ENCODE results near the gene RNPEPL1. TPM values are rescaled to one million over a fixed set of nuclear protein-coding genes. Genes with fewer than 3 reads are reported as not detected.

Gene RNPEPL1
- total RNA-seq, 1 experiment from 2014 or later, result 88.2 TPM

GRCh38 chr2:240523451-240524281 lies 44.6 kb upstream of the RNPEPL1 start:
- ATAC-seq, result no peak
- Histone ChIP-seq H3K36me3 (ENCODE audit: control insufficient read depth, insufficient read depth, low read length) (no peaks in the 10 kb centered on the region), H3K27me3 (ENCODE audit: control insufficient read depth, insufficient read depth, low read length) (no peaks in the 10 kb centered on the region), H3K4me1 (ENCODE audit: control insufficient read depth, insufficient read depth, low read length) (no peaks in the 10 kb centered on the region), H3K9me3 (ENCODE audit: control insufficient read depth, insufficient read depth, low read depth, low read length) (peaks cover 20% of the 10 kb centered on the region; the same call in 1 of the 2 replicates), H3K27ac (ENCODE audit: low read length) (no peak overlapping the region), H3K4me3 (ENCODE audit: low read depth in 2 of 2, low read length in 2 of 2) (no peak overlapping the region)
- POLR2A ChIA-PET, result no interaction called here
- no peak for DNase-seq (ENCODE audit: low read depth, low spot score)
- BruUV-seq (replicated peaks), result no TSS peak
- CTCF ChIA-PET, result no interaction called here
- in situ Hi-C loops (cut with HindIII; ENCODE audit: low pct_unique_long_range_greater_than_20kb, low sequenced_read_pairs) (no loop called here), intact Hi-C loops (cut with micrococcal nuclease; ENCODE audit: unreplicated experiment) (no loop called here)
- TF ChIP-seq POLR2AphosphoS5 (IDR thresholded peaks at IDR 0.05; ENCODE audit: low read depth, low read length) (no peak), SIN3A (IDR thresholded peaks at IDR 0.05; ENCODE audit: borderline replicate concordance, insufficient read depth, low read depth, low read length) (no peak), TCF7L2 (IDR thresholded peaks at IDR 0.05; ENCODE audit: low read depth, low read length) (no peak)
- TF ChIP-seq, protein P1, sequence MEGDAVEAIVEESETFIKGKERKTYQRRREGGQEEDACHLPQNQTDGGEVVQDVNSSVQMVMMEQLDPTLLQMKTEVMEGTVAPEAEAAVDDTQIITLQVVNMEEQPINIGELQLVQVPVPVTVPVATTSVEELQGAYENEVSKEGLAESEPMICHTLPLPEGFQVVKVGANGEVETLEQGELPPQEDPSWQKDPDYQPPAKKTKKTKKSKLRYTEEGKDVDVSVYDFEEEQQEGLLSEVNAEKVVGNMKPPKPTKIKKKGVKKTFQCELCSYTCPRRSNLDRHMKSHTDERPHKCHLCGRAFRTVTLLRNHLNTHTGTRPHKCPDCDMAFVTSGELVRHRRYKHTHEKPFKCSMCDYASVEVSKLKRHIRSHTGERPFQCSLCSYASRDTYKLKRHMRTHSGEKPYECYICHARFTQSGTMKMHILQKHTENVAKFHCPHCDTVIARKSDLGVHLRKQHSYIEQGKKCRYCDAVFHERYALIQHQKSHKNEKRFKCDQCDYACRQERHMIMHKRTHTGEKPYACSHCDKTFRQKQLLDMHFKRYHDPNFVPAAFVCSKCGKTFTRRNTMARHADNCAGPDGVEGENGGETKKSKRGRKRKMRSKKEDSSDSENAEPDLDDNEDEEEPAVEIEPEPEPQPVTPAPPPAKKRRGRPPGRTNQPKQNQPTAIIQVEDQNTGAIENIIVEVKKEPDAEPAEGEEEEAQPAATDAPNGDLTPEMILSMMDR (IDR thresholded peaks at IDR 0.05), result no peak
- TF ChIP-seq, protein P2, sequence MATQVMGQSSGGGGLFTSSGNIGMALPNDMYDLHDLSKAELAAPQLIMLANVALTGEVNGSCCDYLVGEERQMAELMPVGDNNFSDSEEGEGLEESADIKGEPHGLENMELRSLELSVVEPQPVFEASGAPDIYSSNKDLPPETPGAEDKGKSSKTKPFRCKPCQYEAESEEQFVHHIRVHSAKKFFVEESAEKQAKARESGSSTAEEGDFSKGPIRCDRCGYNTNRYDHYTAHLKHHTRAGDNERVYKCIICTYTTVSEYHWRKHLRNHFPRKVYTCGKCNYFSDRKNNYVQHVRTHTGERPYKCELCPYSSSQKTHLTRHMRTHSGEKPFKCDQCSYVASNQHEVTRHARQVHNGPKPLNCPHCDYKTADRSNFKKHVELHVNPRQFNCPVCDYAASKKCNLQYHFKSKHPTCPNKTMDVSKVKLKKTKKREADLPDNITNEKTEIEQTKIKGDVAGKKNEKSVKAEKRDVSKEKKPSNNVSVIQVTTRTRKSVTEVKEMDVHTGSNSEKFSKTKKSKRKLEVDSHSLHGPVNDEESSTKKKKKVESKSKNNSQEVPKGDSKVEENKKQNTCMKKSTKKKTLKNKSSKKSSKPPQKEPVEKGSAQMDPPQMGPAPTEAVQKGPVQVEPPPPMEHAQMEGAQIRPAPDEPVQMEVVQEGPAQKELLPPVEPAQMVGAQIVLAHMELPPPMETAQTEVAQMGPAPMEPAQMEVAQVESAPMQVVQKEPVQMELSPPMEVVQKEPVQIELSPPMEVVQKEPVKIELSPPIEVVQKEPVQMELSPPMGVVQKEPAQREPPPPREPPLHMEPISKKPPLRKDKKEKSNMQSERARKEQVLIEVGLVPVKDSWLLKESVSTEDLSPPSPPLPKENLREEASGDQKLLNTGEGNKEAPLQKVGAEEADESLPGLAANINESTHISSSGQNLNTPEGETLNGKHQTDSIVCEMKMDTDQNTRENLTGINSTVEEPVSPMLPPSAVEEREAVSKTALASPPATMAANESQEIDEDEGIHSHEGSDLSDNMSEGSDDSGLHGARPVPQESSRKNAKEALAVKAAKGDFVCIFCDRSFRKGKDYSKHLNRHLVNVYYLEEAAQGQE (IDR thresholded peaks at IDR 0.05; ENCODE audit: insufficient read depth in 1 of 2, low read depth in 2 of 2, low read length in 1 of 2), result no peak

- intact Hi-C loops (cut with micrococcal nuclease; ENCODE audit: unreplicated experiment), result no loop called here
- Histone ChIP-seq H3K4me1 (ENCODE audit: control insufficient read depth, insufficient read depth, low read length) (no peaks in the 10 kb centered on the region), H3K36me3 (ENCODE audit: control insufficient read depth, insufficient read depth, low read length) (no peaks in the 10 kb centered on the region), H3K4me3 (ENCODE audit: low read depth in 2 of 2, low read length in 2 of 2) (no peak overlapping the region), H3K27me3 (ENCODE audit: control insufficient read depth, insufficient read depth, low read length) (no peaks in the 10 kb centered on the region), H3K9me3 (ENCODE audit: control insufficient read depth, insufficient read depth, low read depth, low read length) (peaks cover 20% of the 10 kb centered on the region; the same call in 1 of the 2 replicates), H3K27ac (ENCODE audit: low read length) (no peak overlapping the region)
- TF ChIP-seq POLR2AphosphoS5 (IDR thresholded peaks at IDR 0.05; ENCODE audit: low read depth, low read length), result no peak
- TF ChIP-seq, protein P2 (IDR thresholded peaks at IDR 0.05; ENCODE audit: insufficient read depth in 1 of 2, low read depth in 2 of 2, low read length in 1 of 2), result no peak
- no peak for TF ChIP-seq TCF7L2 (IDR thresholded peaks at IDR 0.05; ENCODE audit: low read depth, low read length)
- TF ChIP-seq, protein P1 (IDR thresholded peaks at IDR 0.05), result no peak
- TF ChIP-seq SIN3A (IDR thresholded peaks at IDR 0.05; ENCODE audit: borderline replicate concordance, insufficient read depth, low read depth, low read length), result no peak
- CTCF ChIA-PET, result no interaction called here
- ATAC-seq, result no peak
- no peak for DNase-seq (ENCODE audit: low read depth, low spot score)
- BruUV-seq (replicated peaks), result no TSS peak
- in situ Hi-C loops (cut with HindIII; ENCODE audit: low pct_unique_long_range_greater_than_20kb, low sequenced_read_pairs), result no loop called here
- POLR2A ChIA-PET, result no interaction called here
These were observed 43.1 kb upstream of the RNPEPL1 start for GRCh38 chr2:240524963-240525718.
